ENCODE data around the gene LRMDA. TPM values are rescaled to one million over a fixed set of nuclear protein-coding genes. Genes with fewer than 3 reads are reported as not detected.

LRMDA gene
- polyA plus RNA-seq, 2 of the 4 experiments (the other 2 are of a cell fraction): 4.6 to 5.2 TPM

DNA sequence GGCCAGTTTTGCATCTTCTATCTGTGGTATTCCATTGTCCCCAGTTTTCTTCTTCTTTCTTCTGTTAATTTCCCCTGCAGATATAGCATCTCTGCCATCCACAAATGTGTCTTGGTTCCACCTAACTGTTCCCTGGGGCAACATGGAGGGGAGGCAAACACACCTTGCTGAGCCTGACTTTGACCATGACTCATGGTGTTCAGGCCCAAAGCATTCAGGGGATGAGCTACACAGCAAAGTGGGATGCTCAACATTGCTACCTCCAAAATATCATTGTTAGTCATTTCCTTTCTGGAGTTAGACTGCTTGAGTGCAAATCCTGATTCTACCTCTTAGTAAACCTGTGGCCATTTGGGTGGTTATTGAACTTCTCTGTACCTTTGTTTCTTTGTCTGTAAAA, 542.7 kb downstream of the LRMDA start:
- ChIA-PET POLR2A (no interaction called here), CTCF (interaction anchor here (0.7 to 1.3 kb wide), 2 partner anchors 12 to 62 kb away, joined by 3 read pairs; no protein-coding TSS in a partner anchor)
- H3K4me2 ChIP-seq: no peak overlapping the region
- FAIRE-seq: no peak
- TF ChIP-seq PHF8 (IDR thresholded peaks at IDR 0.05; ENCODE audit: borderline replicate concordance, low read depth) (no peak), HDAC2 (IDR thresholded peaks at IDR 0.05) (no peak), SREBF2 (IDR thresholded peaks at IDR 0.05) (no peak), EHMT2 (IDR thresholded peaks at IDR 0.05; ENCODE audit: low read depth) (no peak), EHF (CRISPR knock-in tag; IDR thresholded peaks at IDR 0.05) (no peak), TP53 (CRISPR knock-in tag; IDR thresholded peaks at IDR 0.05) (no peak), CHD2 (IDR thresholded peaks at IDR 0.05; ENCODE audit: low read length, partially characterized antibody) (no peak)
- TF ChIP-seq, protein P1, sequence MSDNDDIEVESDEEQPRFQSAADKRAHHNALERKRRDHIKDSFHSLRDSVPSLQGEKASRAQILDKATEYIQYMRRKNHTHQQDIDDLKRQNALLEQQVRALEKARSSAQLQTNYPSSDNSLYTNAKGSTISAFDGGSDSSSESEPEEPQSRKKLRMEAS (IDR thresholded peaks at IDR 0.05): no peak
- TF ChIP-seq, protein P2, sequence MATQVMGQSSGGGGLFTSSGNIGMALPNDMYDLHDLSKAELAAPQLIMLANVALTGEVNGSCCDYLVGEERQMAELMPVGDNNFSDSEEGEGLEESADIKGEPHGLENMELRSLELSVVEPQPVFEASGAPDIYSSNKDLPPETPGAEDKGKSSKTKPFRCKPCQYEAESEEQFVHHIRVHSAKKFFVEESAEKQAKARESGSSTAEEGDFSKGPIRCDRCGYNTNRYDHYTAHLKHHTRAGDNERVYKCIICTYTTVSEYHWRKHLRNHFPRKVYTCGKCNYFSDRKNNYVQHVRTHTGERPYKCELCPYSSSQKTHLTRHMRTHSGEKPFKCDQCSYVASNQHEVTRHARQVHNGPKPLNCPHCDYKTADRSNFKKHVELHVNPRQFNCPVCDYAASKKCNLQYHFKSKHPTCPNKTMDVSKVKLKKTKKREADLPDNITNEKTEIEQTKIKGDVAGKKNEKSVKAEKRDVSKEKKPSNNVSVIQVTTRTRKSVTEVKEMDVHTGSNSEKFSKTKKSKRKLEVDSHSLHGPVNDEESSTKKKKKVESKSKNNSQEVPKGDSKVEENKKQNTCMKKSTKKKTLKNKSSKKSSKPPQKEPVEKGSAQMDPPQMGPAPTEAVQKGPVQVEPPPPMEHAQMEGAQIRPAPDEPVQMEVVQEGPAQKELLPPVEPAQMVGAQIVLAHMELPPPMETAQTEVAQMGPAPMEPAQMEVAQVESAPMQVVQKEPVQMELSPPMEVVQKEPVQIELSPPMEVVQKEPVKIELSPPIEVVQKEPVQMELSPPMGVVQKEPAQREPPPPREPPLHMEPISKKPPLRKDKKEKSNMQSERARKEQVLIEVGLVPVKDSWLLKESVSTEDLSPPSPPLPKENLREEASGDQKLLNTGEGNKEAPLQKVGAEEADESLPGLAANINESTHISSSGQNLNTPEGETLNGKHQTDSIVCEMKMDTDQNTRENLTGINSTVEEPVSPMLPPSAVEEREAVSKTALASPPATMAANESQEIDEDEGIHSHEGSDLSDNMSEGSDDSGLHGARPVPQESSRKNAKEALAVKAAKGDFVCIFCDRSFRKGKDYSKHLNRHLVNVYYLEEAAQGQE (IDR thresholded peaks at IDR 0.05): no peak
- TF ChIP-seq, protein P3, sequence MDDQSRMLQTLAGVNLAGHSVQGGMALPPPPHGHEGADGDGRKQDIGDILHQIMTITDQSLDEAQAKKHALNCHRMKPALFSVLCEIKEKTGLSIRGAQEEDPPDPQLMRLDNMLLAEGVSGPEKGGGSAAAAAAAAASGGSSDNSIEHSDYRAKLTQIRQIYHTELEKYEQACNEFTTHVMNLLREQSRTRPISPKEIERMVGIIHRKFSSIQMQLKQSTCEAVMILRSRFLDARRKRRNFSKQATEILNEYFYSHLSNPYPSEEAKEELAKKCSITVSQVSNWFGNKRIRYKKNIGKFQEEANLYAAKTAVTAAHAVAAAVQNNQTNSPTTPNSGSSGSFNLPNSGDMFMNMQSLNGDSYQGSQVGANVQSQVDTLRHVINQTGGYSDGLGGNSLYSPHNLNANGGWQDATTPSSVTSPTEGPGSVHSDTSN (IDR thresholded peaks at IDR 0.05): no peak
- TF ChIP-seq, protein P4, sequence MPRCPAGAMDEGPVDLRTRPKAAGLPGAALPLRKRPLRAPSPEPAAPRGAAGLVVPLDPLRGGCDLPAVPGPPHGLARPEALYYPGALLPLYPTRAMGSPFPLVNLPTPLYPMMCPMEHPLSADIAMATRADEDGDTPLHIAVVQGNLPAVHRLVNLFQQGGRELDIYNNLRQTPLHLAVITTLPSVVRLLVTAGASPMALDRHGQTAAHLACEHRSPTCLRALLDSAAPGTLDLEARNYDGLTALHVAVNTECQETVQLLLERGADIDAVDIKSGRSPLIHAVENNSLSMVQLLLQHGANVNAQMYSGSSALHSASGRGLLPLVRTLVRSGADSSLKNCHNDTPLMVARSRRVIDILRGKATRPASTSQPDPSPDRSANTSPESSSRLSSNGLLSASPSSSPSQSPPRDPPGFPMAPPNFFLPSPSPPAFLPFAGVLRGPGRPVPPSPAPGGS (IDR thresholded peaks at IDR 0.05): no peak
- TF ChIP-seq, protein P5, sequence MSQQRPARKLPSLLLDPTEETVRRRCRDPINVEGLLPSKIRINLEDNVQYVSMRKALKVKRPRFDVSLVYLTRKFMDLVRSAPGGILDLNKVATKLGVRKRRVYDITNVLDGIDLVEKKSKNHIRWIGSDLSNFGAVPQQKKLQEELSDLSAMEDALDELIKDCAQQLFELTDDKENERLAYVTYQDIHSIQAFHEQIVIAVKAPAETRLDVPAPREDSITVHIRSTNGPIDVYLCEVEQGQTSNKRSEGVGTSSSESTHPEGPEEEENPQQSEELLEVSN (IDR thresholded peaks at IDR 0.05; ENCODE audit: borderline replicate concordance, low read depth): no peak
- no peak overlapping the region for H3K4me3 ChIP-seq
- H3K9me3 ChIP-seq: no peaks in the 10 kb centered on the region
- H3K27ac ChIP-seq: no peak overlapping the region
- DNase-seq (ENCODE audit: low read depth in 1 of 2, low spot score in 1 of 2): no peak
- ATAC-seq: no peak
- no peaks in the 10 kb centered on the region for H3K4me1 ChIP-seq

DNA sequence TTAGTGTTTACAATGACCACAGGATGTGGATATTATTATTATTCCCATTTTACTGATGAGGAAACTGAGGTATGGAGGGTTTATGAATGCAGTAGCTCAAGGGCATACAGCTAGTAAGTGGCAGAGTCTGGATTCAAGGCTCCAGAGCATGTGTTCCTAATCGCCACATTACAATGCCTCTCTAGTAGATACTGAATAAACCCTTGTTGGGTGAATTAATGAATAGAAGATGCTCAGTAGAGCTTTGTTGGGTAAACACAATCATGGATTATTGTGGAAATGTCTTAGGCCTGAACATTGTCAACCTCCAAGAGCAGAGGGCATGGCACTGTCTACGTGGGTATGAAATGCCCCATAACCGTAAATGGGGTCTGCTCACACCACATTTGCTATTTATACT, 545.3 kb downstream of the LRMDA start:
- Histone ChIP-seq H3K9me3 (no peaks in the 10 kb centered on the region), H3K4me2 (no peak overlapping the region), H3K4me3 (no peak overlapping the region), H3K4me1 (no peaks in the 10 kb centered on the region), H3K27ac (no peak overlapping the region)
- CTCF ChIA-PET: interaction anchor here (0.6 to 2.8 kb wide), 4 partner anchors 9 to 131 kb away, joined by 3 to 7 read pairs (median 4); no protein-coding TSS in a partner anchor
- no peak for TF ChIP-seq HOXA7 (CRISPR knock-in tag; IDR thresholded peaks at IDR 0.05)
- TF ChIP-seq GATA3 (IDR thresholded peaks at IDR 0.05; ENCODE audit: borderline replicate concordance): no peak
- TF ChIP-seq NR3C1 (IDR thresholded peaks at IDR 0.05): no peak
- TF ChIP-seq, protein P4 (IDR thresholded peaks at IDR 0.05): no peak
- TF ChIP-seq CHD2 (IDR thresholded peaks at IDR 0.05; ENCODE audit: low read length, partially characterized antibody): no peak
- TF ChIP-seq ZSCAN20 (CRISPR knock-in tag; IDR thresholded peaks at IDR 0.05): no peak
- no peak for TF ChIP-seq NPAS2 (CRISPR knock-in tag; IDR thresholded peaks at IDR 0.05; ENCODE audit: borderline replicate concordance)
- no peak for TF ChIP-seq HDAC2 (IDR thresholded peaks at IDR 0.05)
- no peak for TF ChIP-seq MAFK (IDR thresholded peaks at IDR 0.05; ENCODE audit: partially characterized antibody)
- TF ChIP-seq RARB (CRISPR knock-in tag; IDR thresholded peaks at IDR 0.05): no peak
- no peak for FAIRE-seq
- DNase-seq (ENCODE audit: low read depth in 1 of 2, low spot score in 1 of 2): no peak
- POLR2A ChIA-PET: no interaction called here
- WGBS (ENCODE audit: missing lambda C conversion rate): 91% methylated on average over 3 of the region's 3 CpGs
- ATAC-seq: no peak

Data from A549 (cell line).